Colonic mucosa (tissue), 4 donors: Measurements from ENCODE around the gene FOXL1. TPM values are rescaled to one million over a fixed set of nuclear protein-coding genes. Genes with fewer than 3 reads are reported as not detected.

ENCODE experiments used
- DNase-seq: peaks from one replicate; pipeline ENCODE4 v3.0.0-alpha.2; 2020
- H3K27ac ChIP-seq: fragments of 200-600 bp; one replicate; pipeline ENCODE4 v1.8.0; 2021
- H3K27me3 ChIP-seq: fragments of 200-600 bp; one replicate; pipeline ENCODE4 v1.8.0; 2021
- H3K36me3 ChIP-seq: fragments of 200-600 bp; one replicate; pipeline ENCODE4 v1.8.0; 2021
- H3K4me1 ChIP-seq: fragments of 200-600 bp; one replicate; pipeline ENCODE4 v1.8.0; 2021; ENCODE audit warnings: mild to moderate bottlenecking
- H3K4me3 ChIP-seq: fragments of 200-600 bp; one replicate; pipeline ENCODE4 v1.8.0; 2021
- H3K9ac ChIP-seq, 2 donors: one replicate each; pipeline ENCODE4 v1.7.0; 2013; ENCODE audit warnings: control low read depth in 2 of 2, low read depth in 2 of 2, low read length in 2 of 2
- H3K9me3 ChIP-seq: fragments of 200-600 bp; one replicate; pipeline ENCODE4 v1.8.0; 2021
- intact Hi-C: fragments of 100-400 bp; cut with DNase I; formaldehyde crosslinking; loops from one replicate; pipeline ENCODE4 v1.14.1; 2022
- total RNA-seq, 2 donors: library from RNA; stranded (reverse); fragmentation: NEBNext Ultra II Directional in 1 of 2; extraction: Animal tissue kit (Norgen Biotek cat#: 25700) in 1 of 2; gene quantifications; one replicate each; pipeline ENCODE4 v1.2.1, GENCODE V29; 2021
- TF ChIP-seq, protein P1 (sequence below): fragments of 200-600 bp; IDR thresholded peaks from one replicate; pipeline ENCODE4 v1.8.0; 2022; ENCODE audit warnings: antibody characterized with exemption, mild to moderate bottlenecking
- donor health status: healthy.
- donor health status: DM: no; HTN: no; CAD: no.
- donor health status: DM: no; HTN: no; CAD: no.

FOXL1 gene
- total RNA-seq, 2 donors from 2014 or later, result 2.5 to 3.2 TPM

DNA sequence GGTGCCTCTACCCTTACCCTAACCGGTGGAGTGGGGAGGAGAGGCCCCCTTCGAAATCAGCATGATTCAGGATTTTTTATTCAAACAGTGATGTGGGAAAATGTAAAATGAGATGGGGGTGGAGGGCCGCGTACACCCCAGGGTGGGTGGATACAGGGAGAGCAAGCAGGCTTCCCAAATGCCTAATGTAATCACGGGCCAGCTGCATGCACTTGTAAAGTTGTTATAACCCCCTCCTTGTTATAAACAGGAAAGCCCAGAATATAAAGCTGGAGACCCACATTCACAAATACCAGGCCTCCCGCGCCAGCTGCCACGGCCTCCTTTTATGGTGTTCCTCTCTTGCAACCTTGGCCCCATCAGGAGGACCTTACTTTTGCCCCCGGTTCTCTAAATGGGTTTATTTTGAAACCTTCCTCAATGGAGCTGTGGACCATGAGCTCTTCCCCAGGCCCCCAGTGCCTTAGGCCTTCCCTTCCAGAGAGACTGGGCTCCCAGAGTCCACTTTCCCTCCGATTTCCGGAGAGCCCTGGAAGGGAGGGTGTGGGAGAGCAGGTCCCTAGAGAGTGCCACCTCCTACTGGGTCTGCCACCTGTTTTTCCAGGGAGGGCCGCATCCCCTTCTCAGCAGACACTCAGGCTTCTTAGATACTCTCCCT, 906 bp upstream of the FOXL1 start:
- intact Hi-C loops, result no loop called here
- H3K27ac ChIP-seq, result peak overlapping the region; percentile 38
- TF ChIP-seq, protein P1, sequence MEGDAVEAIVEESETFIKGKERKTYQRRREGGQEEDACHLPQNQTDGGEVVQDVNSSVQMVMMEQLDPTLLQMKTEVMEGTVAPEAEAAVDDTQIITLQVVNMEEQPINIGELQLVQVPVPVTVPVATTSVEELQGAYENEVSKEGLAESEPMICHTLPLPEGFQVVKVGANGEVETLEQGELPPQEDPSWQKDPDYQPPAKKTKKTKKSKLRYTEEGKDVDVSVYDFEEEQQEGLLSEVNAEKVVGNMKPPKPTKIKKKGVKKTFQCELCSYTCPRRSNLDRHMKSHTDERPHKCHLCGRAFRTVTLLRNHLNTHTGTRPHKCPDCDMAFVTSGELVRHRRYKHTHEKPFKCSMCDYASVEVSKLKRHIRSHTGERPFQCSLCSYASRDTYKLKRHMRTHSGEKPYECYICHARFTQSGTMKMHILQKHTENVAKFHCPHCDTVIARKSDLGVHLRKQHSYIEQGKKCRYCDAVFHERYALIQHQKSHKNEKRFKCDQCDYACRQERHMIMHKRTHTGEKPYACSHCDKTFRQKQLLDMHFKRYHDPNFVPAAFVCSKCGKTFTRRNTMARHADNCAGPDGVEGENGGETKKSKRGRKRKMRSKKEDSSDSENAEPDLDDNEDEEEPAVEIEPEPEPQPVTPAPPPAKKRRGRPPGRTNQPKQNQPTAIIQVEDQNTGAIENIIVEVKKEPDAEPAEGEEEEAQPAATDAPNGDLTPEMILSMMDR, result no peak
- H3K27me3 ChIP-seq, result peaks cover 51% of the 10 kb centered on the region
- H3K9me3 ChIP-seq, result no peaks in the 10 kb centered on the region
- DNase-seq, result no peak
- no peaks in the 10 kb centered on the region for H3K36me3 ChIP-seq
- peaks cover 4% of the 10 kb centered on the region for H3K4me1 ChIP-seq
- H3K4me3 ChIP-seq, result no peak overlapping the region
- H3K9ac ChIP-seq, result peak overlapping the region in 1 of 2 donors; percentile 18

DNA sequence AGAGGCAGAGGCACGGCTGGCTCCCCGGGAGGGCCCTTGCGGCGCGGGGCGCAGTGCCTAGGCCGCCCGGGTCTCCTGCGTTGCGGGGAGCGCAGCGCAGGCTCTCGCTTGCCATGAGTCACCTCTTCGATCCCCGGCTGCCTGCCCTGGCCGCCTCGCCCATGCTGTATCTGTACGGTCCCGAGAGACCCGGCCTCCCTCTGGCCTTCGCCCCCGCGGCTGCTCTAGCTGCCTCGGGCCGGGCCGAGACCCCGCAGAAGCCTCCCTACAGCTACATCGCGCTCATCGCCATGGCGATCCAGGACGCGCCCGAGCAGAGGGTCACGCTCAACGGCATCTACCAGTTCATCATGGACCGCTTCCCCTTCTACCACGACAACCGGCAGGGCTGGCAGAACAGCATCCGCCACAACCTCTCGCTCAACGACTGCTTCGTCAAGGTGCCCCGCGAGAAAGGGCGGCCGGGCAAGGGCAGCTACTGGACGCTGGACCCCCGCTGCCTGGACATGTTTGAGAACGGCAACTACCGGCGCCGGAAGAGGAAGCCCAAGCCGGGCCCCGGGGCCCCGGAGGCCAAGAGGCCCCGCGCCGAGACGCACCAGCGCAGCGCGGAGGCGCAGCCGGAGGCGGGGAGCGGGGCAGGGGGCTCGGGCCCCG, 390 bp downstream of the FOXL1 start:
- peaks cover 4% of the 10 kb centered on the region for H3K4me1 ChIP-seq
- DNase-seq, result no peak
- H3K9me3 ChIP-seq, result no peaks in the 10 kb centered on the region
- no peaks in the 10 kb centered on the region for H3K36me3 ChIP-seq
- intact Hi-C loops, result no loop called here
- peak overlapping the region; percentile 15 for H3K4me3 ChIP-seq
- TF ChIP-seq, protein P1, result no peak
- peak overlapping the region in 1 of 2 donors; percentile 53 for H3K9ac ChIP-seq
- peak overlapping the region; percentile 47 for H3K27ac ChIP-seq
- peaks cover 43% of the 10 kb centered on the region for H3K27me3 ChIP-seq

DNA sequence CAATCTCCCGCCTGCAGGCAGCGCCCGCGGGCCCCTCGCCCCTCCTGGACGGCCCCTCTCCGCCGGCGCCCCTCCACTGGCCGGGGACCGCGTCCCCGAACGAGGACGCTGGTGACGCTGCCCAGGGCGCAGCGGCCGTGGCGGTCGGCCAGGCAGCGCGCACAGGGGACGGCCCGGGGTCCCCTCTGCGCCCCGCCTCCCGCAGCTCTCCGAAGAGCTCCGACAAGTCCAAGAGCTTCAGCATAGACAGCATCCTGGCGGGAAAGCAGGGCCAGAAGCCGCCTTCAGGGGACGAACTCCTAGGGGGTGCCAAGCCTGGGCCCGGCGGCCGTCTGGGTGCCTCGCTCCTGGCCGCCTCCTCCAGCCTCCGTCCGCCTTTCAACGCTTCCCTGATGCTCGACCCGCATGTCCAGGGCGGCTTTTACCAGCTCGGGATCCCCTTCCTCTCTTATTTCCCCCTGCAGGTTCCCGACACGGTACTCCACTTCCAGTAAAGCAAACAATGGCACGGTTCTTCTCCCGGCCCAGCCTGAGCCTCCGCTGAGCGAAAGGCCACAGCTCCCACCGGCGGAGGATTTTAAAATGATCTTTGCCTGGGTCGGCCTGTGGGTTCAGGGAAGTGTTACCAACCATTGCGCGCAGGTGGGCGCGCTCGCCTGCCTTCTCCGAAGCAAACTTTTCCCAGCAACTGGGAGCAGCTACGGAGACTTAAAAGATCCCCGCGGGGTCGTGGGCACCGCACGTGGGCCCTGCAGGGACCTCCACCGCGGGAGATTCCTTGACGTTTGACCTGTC, 1.1 kb downstream of the FOXL1 start:
- TF ChIP-seq, protein P1, result no peak
- Histone ChIP-seq H3K4me1 (peaks cover 4% of the 10 kb centered on the region), H3K27ac (peak overlapping the region; percentile 47), H3K36me3 (no peaks in the 10 kb centered on the region), H3K4me3 (peak overlapping the region; percentile 15), H3K9ac (peak overlapping the region in 1 of 2 donors; percentile 54), H3K27me3 (peaks cover 40% of the 10 kb centered on the region), H3K9me3 (no peaks in the 10 kb centered on the region)
- intact Hi-C loops, result no loop called here
- DNase-seq, result no peak

DNA sequence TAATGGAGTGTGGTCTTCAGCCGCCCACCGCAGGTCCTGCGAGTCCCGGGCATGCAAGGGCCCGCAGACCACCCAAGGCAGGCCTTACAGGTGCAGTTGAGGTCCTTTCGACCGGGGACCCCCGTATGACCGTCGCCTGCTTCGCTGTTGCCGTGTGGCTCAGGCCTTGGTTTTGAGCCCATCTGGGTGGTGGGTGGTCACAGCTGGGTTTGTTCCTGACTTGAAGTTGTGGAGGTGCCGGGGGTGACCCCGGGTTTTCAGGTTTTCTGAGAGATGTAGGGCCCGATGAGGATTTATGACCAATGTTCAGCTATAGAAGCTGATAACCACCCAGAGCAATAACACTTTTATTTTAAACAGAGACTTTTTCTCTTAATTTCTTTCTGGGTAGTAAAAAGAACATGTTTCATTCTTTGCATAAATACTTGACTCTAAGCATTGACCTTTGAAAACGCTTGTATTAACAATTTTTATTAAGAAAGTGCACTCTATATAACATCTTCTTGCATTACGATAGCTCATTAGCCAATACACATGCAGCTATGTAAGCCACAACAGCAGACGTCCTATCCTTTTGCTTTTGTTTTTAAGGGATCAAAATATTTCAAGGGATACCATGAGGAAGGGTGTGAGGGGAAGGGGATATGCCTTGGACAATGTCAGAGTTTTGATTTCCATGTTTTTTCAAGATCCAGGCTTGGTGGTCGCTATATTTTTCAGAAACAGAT, 1.9 kb downstream of the FOXL1 start:
- intact Hi-C loops, result no loop called here
- DNase-seq, result no peak
- Histone ChIP-seq H3K27ac (peak overlapping the region; percentile 12), H3K27me3 (peaks cover 40% of the 10 kb centered on the region), H3K4me3 (peak overlapping the region; percentile 15), H3K9me3 (no peaks in the 10 kb centered on the region), H3K36me3 (no peaks in the 10 kb centered on the region), H3K4me1 (peaks cover 4% of the 10 kb centered on the region), H3K9ac (peak overlapping the region in 1 of 2 donors; percentile 54)
- TF ChIP-seq, protein P1, result no peak

DNA sequence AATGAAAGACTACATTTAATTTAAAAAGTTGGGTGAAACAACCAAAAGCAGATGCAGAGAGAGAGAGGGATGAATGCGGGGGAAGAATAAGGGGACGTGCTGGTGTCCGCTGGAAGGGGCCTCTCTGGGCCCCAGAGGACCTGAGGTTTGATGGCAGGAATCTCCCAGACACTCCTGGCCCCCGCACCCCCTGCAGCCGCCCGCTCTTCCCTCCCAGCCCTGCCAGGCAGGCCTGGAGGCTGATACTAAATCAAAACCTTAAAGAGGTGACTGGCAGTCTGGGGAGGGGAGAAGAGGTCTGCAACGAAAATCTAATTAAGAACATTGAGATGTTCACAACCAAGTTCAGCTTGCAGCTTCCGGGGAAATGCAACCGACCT, 2.4 kb downstream of the FOXL1 start:
- Histone ChIP-seq H3K36me3 (no peaks in the 10 kb centered on the region), H3K27ac (no peak overlapping the region), H3K4me3 (no peak overlapping the region), H3K9ac (no peak overlapping the region), H3K4me1 (peaks cover 4% of the 10 kb centered on the region), H3K27me3 (peaks cover 40% of the 10 kb centered on the region), H3K9me3 (no peaks in the 10 kb centered on the region)
- TF ChIP-seq, protein P1, result no peak
- intact Hi-C loops, result no loop called here
- DNase-seq, result no peak
